GM12892 (cell line): ENCODE data around the gene PKP3.

Source experiments
- POLR2A ChIP-seq: IDR thresholded peaks from 2 replicates; pipeline ENCODE4 v1.6.1; 2011; ENCODE audit warnings: low read depth, low read length, control low read depth
- POLR2AphosphoS5 ChIP-seq: IDR thresholded peaks from 2 replicates; pipeline ENCODE4 v1.6.1; 2011; ENCODE audit warnings: low read depth, low read length, control low read depth

GRCh38 chr11:360326-361280 lies 33.4 kb upstream of the PKP3 start:
- no peak for TF ChIP-seq POLR2A
- no peak for TF ChIP-seq POLR2AphosphoS5
